HEK293 (cell line): ENCODE results near the gene WDR47.
A peak's percentile ranks its signal among the peaks of the same experiment; 100 is the strongest.

Source experiments
- HOXA7 ChIP-seq: sonication (generic); formaldehyde crosslinking; IDR thresholded peaks from 2 replicates; pipeline ENCODE4 v1.8.1; 2022; ENCODE audit warnings: missing genetic modification reagents, borderline replicate concordance
- HOXC10 ChIP-seq: sonication (generic); formaldehyde crosslinking; IDR thresholded peaks from 2 replicates; pipeline ENCODE4 v1.8.1; 2023; ENCODE audit warnings: mild to moderate bottlenecking, missing genetic modification reagents
- HOXD13 ChIP-seq: sonication (generic); formaldehyde crosslinking; IDR thresholded peaks from 2 replicates; pipeline ENCODE4 v1.8.0; 2022; ENCODE audit warnings: missing genetic modification reagents, borderline replicate concordance
- IKZF3 ChIP-seq: fragments of 450-650 bp; IDR thresholded peaks from 2 replicates; pipeline ENCODE4 v1.5.0; 2018; ENCODE audit warnings: missing biosample characterization, mild to moderate bottlenecking, missing genetic modification characterization, moderate library complexity
- KLF17 ChIP-seq: fragments of 450-650 bp; formaldehyde crosslinking; IDR thresholded peaks from 2 replicates; pipeline ENCODE4 v1.5.1; 2016; ENCODE audit warnings: missing biosample characterization, missing genetic modification characterization
- PATZ1 ChIP-seq: fragments of 450-650 bp; formaldehyde crosslinking; IDR thresholded peaks from 2 replicates; pipeline ENCODE4 v1.5.1; 2016; ENCODE audit warnings: missing biosample characterization, missing genetic modification characterization
- PRDM4 ChIP-seq: fragments of 450-650 bp; formaldehyde crosslinking; IDR thresholded peaks from 2 replicates; pipeline ENCODE4 v1.5.1; 2017; ENCODE audit warnings: missing biosample characterization, missing genetic modification characterization
- RBAK ChIP-seq: fragments of 450-650 bp; formaldehyde crosslinking; IDR thresholded peaks from 2 replicates; pipeline ENCODE4 v1.5.1; 2016; ENCODE audit warnings: missing biosample characterization, missing genetic modification characterization
- ZBTB44 ChIP-seq: fragments of 450-650 bp; IDR thresholded peaks from 2 replicates; pipeline ENCODE4 v1.5.1; 2018; ENCODE audit warnings: missing biosample characterization, mild to moderate bottlenecking, missing genetic modification characterization
- ZBTB7A ChIP-seq: fragments of 450-650 bp; formaldehyde crosslinking; IDR thresholded peaks from 2 replicates; pipeline ENCODE4 v1.5.1; 2016; ENCODE audit warnings: low read depth, missing biosample characterization, missing genetic modification characterization
- ZBTB8A ChIP-seq: fragments of 450-650 bp; formaldehyde crosslinking; IDR thresholded peaks from 2 replicates; pipeline ENCODE4 v1.5.1; 2016; ENCODE audit warnings: missing biosample characterization, missing genetic modification characterization
- ZFHX2 ChIP-seq: fragments of 450-650 bp; formaldehyde crosslinking; conservative IDR thresholded peaks from 2 replicates; pipeline ENCODE4 v1.5.1; 2016; ENCODE audit warnings: missing biosample characterization, missing genetic modification characterization
- ZNF112 ChIP-seq: fragments of 450-650 bp; formaldehyde crosslinking; IDR thresholded peaks from 2 replicates; pipeline ENCODE4 v1.5.0; 2017; ENCODE audit warnings: missing biosample characterization, missing genetic modification characterization
- ZNF121 ChIP-seq: fragments of 450-650 bp; formaldehyde crosslinking; IDR thresholded peaks from 2 replicates; pipeline ENCODE4 v1.5.1; 2016; ENCODE audit warnings: missing biosample characterization, missing genetic modification characterization
- ZNF138 ChIP-seq: fragments of 450-650 bp; formaldehyde crosslinking; IDR thresholded peaks from 2 replicates; pipeline ENCODE4 v1.5.1; 2016; ENCODE audit warnings: missing biosample characterization, missing genetic modification characterization, borderline replicate concordance
- ZNF146 ChIP-seq: fragments of 450-650 bp; formaldehyde crosslinking; IDR thresholded peaks from 2 replicates; pipeline ENCODE4 v1.5.1; 2016; ENCODE audit warnings: missing biosample characterization, missing genetic modification characterization
- ZNF157 ChIP-seq: fragments of 450-650 bp; formaldehyde crosslinking; IDR thresholded peaks from 2 replicates; pipeline ENCODE4 v1.5.1; 2016; ENCODE audit warnings: missing biosample characterization, missing genetic modification characterization
- ZNF214 ChIP-seq: fragments of 450-650 bp; formaldehyde crosslinking; IDR thresholded peaks from 2 replicates; pipeline ENCODE4 v1.5.1; 2017; ENCODE audit warnings: missing biosample characterization, mild to moderate bottlenecking, missing genetic modification characterization, borderline replicate concordance
- ZNF311 ChIP-seq: fragments of 450-650 bp; formaldehyde crosslinking; IDR thresholded peaks from 2 replicates; pipeline ENCODE4 v1.5.1; 2017; ENCODE audit warnings: missing biosample characterization, missing genetic modification characterization, borderline replicate concordance
- ZNF426 ChIP-seq: fragments of 450-650 bp; formaldehyde crosslinking; IDR thresholded peaks from 2 replicates; pipeline ENCODE4 v1.5.1; 2017; ENCODE audit warnings: missing biosample characterization, missing genetic modification characterization, mild to moderate bottlenecking, inconsistent platforms, moderate library complexity
- ZNF571 ChIP-seq: fragments of 450-650 bp; formaldehyde crosslinking; IDR thresholded peaks from 2 replicates; pipeline ENCODE4 v1.5.0; 2017; ENCODE audit warnings: missing biosample characterization, missing genetic modification characterization
- ZNF596 ChIP-seq: fragments of 450-650 bp; IDR thresholded peaks from 2 replicates; pipeline ENCODE4 v1.5.0; 2018; ENCODE audit warnings: missing biosample characterization, mild to moderate bottlenecking, missing genetic modification characterization, moderate library complexity
- ZNF610 ChIP-seq: fragments of 450-650 bp; formaldehyde crosslinking; IDR thresholded peaks from 2 replicates; pipeline ENCODE4 v1.5.1; 2016; ENCODE audit warnings: missing biosample characterization, missing genetic modification characterization, borderline replicate concordance
- ZNF623 ChIP-seq: fragments of 450-650 bp; formaldehyde crosslinking; IDR thresholded peaks from 2 replicates; pipeline ENCODE4 v1.5.1; 2016; ENCODE audit warnings: missing biosample characterization, missing genetic modification characterization
- ZNF645 ChIP-seq: fragments of 450-650 bp; formaldehyde crosslinking; IDR thresholded peaks from 2 replicates; pipeline ENCODE4; 2016; ENCODE audit warnings: missing biosample characterization, missing genetic modification characterization
- ZNF658 ChIP-seq: fragments of 450-650 bp; formaldehyde crosslinking; IDR thresholded peaks from 2 replicates; pipeline ENCODE4; 2016; ENCODE audit warnings: missing biosample characterization, missing genetic modification characterization
- ZNF707 ChIP-seq: fragments of 450-650 bp; formaldehyde crosslinking; IDR thresholded peaks from 2 replicates; pipeline ENCODE4 v1.5.1; 2016; ENCODE audit warnings: missing biosample characterization, missing genetic modification characterization
- ZNF777 ChIP-seq: fragments of 450-650 bp; formaldehyde crosslinking; IDR thresholded peaks from 2 replicates; pipeline ENCODE4 v1.5.1; 2017; ENCODE audit warnings: missing biosample characterization, missing genetic modification characterization, borderline replicate concordance
- ZNF837 ChIP-seq: fragments of 450-650 bp; formaldehyde crosslinking; IDR thresholded peaks from 2 replicates; pipeline ENCODE4 v1.5.1; 2016; ENCODE audit warnings: missing biosample characterization, missing genetic modification characterization
- ZSCAN16 ChIP-seq: fragments of 450-650 bp; formaldehyde crosslinking; IDR thresholded peaks from 2 replicates; pipeline ENCODE4 v1.5.1; 2016; ENCODE audit warnings: missing biosample characterization, missing genetic modification characterization

WDR47 gene

GRCh38 chr1:109090196-109091077 lies 48.5 kb upstream of the WDR47 start, which contains the start of gene TMEM167B (continued):
- TF ChIP-seq PRDM4 (tag by site-specific recombination) (no peak), ZSCAN16 (tag by site-specific recombination) (no peak), ZNF157 (no peak), ZNF138 (tag by site-specific recombination) (no peak), ZNF777 (tag by site-specific recombination) (0 out of 2 replicates have a peak, but pooled peaks have one; percentile 49), ZNF658 (tag by site-specific recombination) (no peak), ZNF596 (no peak), ZBTB44 (peak; percentile 47; the same call in 1 of the 2 replicates), ZNF146 (tag by site-specific recombination) (no peak), HOXD13 (CRISPR knock-in tag) (no peak), ZNF214 (no peak), ZNF571 (tag by site-specific recombination) (no peak), ZNF707 (no peak), ZNF837 (tag by site-specific recombination) (no peak), ZNF112 (tag by site-specific recombination) (no peak), HOXA7 (CRISPR knock-in tag) (no peak), RBAK (tag by site-specific recombination) (no peak), ZNF623 (peak; percentile 17), HOXC10 (no peak), ZBTB8A (peak; percentile 60), ZNF610 (tag by site-specific recombination) (peak; percentile 88; the same call in 1 of the 2 replicates), PATZ1 (peak; percentile 97), ZBTB7A (0 out of 2 replicates have a peak, but pooled peaks have one; percentile 69), KLF17 (tag by site-specific recombination) (peak; percentile 94), ZNF311 (no peak), ZFHX2 (tag by site-specific recombination) (peak; percentile 43; the same call in 1 of the 2 replicates), ZNF121 (tag by site-specific recombination) (no peak; the same call in 1 of the 2 replicates), ZNF645 (tag by site-specific recombination) (no peak), ZNF426 (tag by site-specific recombination) (no peak), IKZF3 (tag by site-specific recombination) (peak; percentile 68; the same call in 1 of the 2 replicates)
